IMR-90 (cell line): ENCODE measurements around the gene MYH10.

ENCODE experiments used
- BHLHE40 ChIP-seq: fragments of 150-350 bp; IDR thresholded peaks from 2 replicates; pipeline ENCODE4 v1.6.1; 2016; ENCODE audit warnings: mild to moderate bottlenecking, low read depth, low read length
- CEBPB ChIP-seq: IDR thresholded peaks from 2 replicates; pipeline ENCODE4 v1.6.1; 2012; ENCODE audit warnings: low read depth, low read length, improper control_type of control experiment
- MAFK ChIP-seq: IDR thresholded peaks from 2 replicates; pipeline ENCODE4 v1.6.1; 2012; ENCODE audit warnings: low read depth, low read length, improper control_type of control experiment
- MAZ ChIP-seq: IDR thresholded peaks from 2 replicates; pipeline ENCODE4 v1.6.1; 2012; ENCODE audit warnings: low read depth, mild to moderate bottlenecking, low read length, improper control_type of control experiment, moderate library complexity, borderline replicate concordance
- MXI1 ChIP-seq: IDR thresholded peaks from 2 replicates; pipeline ENCODE4 v1.6.1; 2012; ENCODE audit warnings: low read depth, mild to moderate bottlenecking, low read length, moderate library complexity, borderline replicate concordance
- POLR2A ChIP-seq: IDR thresholded peaks from 2 replicates; pipeline ENCODE4 v1.6.1; 2012; ENCODE audit warnings: mild to moderate bottlenecking, low read depth, low read length
- RAD21 ChIP-seq: IDR thresholded peaks from 2 replicates; pipeline ENCODE4 v1.6.1; 2012; ENCODE audit warnings: low read length, improper control_type of control experiment
- TF ChIP-seq, protein P1 (sequence below): conservative IDR thresholded peaks from 2 replicates; pipeline ENCODE4 v1.5.1; 2012; ENCODE audit warnings: mild to moderate bottlenecking, low read depth, low read length, improper control_type of control experiment

DNA sequence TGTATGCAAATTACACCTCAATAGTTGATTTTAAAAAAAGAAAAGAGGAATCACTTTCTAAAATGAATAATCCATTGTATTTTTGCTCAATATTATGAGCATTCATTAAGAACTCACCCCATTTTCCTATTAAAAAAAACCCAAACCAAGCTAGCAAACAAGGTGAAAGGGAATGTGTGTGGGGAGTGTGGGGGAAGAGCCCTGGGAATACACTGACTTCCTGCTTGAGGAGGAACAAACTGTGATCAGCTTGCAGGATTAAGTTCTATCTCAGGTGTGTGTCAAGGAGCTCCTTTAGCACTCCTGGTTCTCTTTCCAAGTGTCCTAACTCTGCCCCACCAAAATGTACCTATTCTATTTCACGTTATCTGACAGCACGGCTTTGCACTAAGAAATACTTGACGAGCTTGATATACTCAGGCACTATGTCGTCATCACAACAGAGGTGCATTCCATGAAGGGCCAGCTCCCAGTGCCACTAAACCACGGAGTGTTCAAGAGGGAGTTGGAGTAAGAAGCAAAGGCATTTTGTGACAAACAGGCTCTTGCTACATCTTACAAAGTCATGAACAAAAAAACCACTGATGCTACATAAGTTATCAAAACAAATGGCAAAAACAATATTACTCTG lies 73.2 kb downstream of the MYH10 start:
- TF ChIP-seq, protein P1, sequence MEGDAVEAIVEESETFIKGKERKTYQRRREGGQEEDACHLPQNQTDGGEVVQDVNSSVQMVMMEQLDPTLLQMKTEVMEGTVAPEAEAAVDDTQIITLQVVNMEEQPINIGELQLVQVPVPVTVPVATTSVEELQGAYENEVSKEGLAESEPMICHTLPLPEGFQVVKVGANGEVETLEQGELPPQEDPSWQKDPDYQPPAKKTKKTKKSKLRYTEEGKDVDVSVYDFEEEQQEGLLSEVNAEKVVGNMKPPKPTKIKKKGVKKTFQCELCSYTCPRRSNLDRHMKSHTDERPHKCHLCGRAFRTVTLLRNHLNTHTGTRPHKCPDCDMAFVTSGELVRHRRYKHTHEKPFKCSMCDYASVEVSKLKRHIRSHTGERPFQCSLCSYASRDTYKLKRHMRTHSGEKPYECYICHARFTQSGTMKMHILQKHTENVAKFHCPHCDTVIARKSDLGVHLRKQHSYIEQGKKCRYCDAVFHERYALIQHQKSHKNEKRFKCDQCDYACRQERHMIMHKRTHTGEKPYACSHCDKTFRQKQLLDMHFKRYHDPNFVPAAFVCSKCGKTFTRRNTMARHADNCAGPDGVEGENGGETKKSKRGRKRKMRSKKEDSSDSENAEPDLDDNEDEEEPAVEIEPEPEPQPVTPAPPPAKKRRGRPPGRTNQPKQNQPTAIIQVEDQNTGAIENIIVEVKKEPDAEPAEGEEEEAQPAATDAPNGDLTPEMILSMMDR = no peak
- TF ChIP-seq RAD21 (no peak), POLR2A (no peak), CEBPB (peak; percentile 39; the same call in 1 of the 2 replicates), MAFK (no peak), MAZ (no peak), MXI1 (no peak), BHLHE40 (no peak)
